ENCODE measurements around the gene CRK.

DNA sequence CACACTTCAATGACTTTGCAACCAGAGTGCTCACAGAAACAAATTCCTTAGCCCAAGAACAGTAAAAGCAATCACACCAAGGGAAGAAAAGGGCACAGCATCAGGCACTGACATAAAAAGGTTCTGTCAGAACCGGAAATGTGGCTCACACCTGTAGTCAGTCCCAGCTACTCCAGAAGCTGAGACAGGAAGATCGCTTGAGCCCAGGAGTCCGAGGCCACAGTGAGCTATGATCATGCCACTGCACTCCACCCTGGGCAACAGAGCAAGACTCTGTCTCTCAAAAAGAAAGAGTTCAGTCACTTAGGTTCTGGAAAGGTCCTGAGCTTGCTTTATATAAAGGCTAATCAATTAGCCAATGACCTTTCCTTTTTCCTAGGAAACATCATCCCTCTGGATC lies 78.7 kb downstream of the CRK start:
- TF ChIP-seq, protein P1, sequence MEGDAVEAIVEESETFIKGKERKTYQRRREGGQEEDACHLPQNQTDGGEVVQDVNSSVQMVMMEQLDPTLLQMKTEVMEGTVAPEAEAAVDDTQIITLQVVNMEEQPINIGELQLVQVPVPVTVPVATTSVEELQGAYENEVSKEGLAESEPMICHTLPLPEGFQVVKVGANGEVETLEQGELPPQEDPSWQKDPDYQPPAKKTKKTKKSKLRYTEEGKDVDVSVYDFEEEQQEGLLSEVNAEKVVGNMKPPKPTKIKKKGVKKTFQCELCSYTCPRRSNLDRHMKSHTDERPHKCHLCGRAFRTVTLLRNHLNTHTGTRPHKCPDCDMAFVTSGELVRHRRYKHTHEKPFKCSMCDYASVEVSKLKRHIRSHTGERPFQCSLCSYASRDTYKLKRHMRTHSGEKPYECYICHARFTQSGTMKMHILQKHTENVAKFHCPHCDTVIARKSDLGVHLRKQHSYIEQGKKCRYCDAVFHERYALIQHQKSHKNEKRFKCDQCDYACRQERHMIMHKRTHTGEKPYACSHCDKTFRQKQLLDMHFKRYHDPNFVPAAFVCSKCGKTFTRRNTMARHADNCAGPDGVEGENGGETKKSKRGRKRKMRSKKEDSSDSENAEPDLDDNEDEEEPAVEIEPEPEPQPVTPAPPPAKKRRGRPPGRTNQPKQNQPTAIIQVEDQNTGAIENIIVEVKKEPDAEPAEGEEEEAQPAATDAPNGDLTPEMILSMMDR (IDR thresholded peaks at IDR 0.05) = no peak
- no peak for TF ChIP-seq POLR2A (IDR thresholded peaks at IDR 0.05)
